Stimulated activated CD8-positive, alpha-beta memory T cell treated with anti-CD3 and anti-CD28 coated beads, Interleukin-7, amount 100 ng/mL, for 1 hour (primary cell): ENCODE measurements around the gene GCNA.

Experiments used
- DNase-seq, 2 donors: peaks; one replicate each; pipeline ENCODE4 v3.0.0-alpha.2; 2020; ENCODE audit warnings: low read depth in 2 of 2

Gene GCNA

GRCh38 chrX:71615954-71616353 is 37.7 kb downstream of the GCNA start:
- no peak for DNase-seq

- DNase-seq, result no peak
These were observed 38.7 kb downstream of the GCNA start for GRCh38 chrX:71616672-71617529.

GRCh38 chrX:71617742-71618141 is 39.5 kb downstream of the GCNA start:
- DNase-seq, result no peak

- DNase-seq, result peak in 1 of 2 donors; percentile 45
These were observed 40.1 kb downstream of the GCNA start, which contains the start of gene CXCR3 for GRCh38 chrX:71618303-71618721. TSS of gene CXCR3 (minus strand) at chrX:71618511. CDS start at chrX:71618449, 62 bp downstream.

GRCh38 chrX:71618787-71619186 is 40.5 kb downstream of the GCNA start:
- no peak for DNase-seq

GRCh38 chrX:71619193-71619592 is 41.0 kb downstream of the GCNA start:
- no peak for DNase-seq

GRCh38 chrX:71619986-71620385 is 41.7 kb downstream of the GCNA start:
- DNase-seq, result no peak

GRCh38 chrX:71621603-71622002 is 43.4 kb downstream of the GCNA start:
- DNase-seq, result no peak

GRCh38 chrX:71622032-71622575 is 43.9 kb downstream of the GCNA start:
- no peak for DNase-seq

GRCh38 chrX:71622576-71623450 is 44.6 kb downstream of the GCNA start:
- peak in 1 of 2 donors; percentile 41 for DNase-seq

- DNase-seq, result no peak
These were observed 45.5 kb downstream of the GCNA start for GRCh38 chrX:71623714-71624113.

- no peak for DNase-seq
These were observed 47.2 kb downstream of the GCNA start for GRCh38 chrX:71625471-71625870.

GRCh38 chrX:71626576-71626975 is 48.3 kb downstream of the GCNA start:
- no peak for DNase-seq

GRCh38 chrX:71627588-71628404 is 49.6 kb downstream of the GCNA start:
- no peak for DNase-seq

- DNase-seq, result no peak
These were observed 51.2 kb downstream of the GCNA start for GRCh38 chrX:71629467-71629866.

- no peak for DNase-seq
These were observed 54.9 kb downstream of the GCNA start for GRCh38 chrX:71632923-71633657.

GRCh38 chrX:71634366-71634765 is 56.1 kb downstream of the GCNA start:
- DNase-seq, result no peak

GRCh38 chrX:71636438-71637252 is 58.4 kb downstream of the GCNA start:
- DNase-seq, result no peak

GRCh38 chrX:71637253-71637618 is 59.0 kb downstream of the GCNA start:
- DNase-seq, result no peak

GRCh38 chrX:71637848-71638247 is 59.6 kb downstream of the GCNA start:
- no peak for DNase-seq
